Measurements from ENCODE around the gene AVEN.

AVEN gene

DNA sequence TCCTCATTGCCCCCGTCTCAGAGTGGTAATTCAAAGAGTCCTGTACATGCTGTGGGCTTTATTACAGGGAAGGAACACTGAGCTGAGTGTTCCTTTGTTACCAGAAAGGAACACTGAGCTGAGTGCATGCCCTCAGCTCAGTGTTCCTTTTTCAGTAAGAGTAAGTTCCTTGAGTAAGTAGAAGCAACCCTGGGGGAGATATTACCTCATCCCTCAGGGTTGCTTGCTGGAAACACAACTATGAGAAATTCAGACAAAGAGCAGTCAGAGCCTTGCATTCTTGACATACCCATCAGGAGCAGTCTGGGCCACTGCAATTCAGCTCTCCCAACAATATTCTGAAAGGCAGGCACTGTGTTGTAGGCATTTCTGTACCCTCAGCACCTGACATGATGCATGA lies 53.7 kb downstream of the AVEN start:
- no peak for DNase-seq (ENCODE audit: low read depth in 3 of 3)

DNA sequence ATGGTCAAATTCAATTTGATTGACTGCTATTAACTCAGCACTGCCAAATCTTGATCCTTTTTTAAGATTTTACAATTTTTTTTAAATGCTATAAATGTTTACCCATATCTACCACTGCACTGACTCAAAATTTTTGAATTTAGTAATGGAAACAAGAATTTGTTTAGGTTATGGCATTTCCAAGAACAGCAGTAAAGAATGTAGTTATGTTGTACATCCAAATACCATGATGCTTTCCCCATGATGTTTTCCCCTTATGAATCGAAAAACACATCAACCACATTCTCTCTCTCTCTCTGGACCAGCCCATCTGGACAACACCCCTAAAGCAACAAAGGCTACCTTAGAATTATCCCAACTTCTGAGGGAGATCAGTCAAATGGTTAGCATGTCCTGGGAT lies 56.5 kb downstream of the AVEN start:
- no peak for DNase-seq (ENCODE audit: low read depth in 3 of 3)

DNA sequence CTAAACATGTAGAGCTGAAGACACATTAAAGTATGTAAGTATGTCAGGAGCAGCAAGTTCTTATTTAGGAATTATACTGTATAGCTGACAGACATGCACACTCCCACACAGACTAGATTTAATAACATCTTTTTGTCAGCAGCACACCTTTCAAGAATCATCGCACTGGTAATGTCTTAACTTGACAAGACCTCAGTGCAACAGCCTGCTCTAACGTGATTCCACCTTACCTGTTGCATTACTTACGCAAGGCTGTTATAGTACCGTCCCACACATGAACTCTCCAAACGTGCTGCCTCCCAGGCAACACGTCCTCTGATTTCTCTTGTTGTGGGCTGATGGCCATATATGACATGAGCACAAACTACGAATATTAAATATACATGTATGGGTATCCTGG lies 58.8 kb downstream of the AVEN start:
- no peak for DNase-seq (ENCODE audit: low read depth in 3 of 3)

DNA sequence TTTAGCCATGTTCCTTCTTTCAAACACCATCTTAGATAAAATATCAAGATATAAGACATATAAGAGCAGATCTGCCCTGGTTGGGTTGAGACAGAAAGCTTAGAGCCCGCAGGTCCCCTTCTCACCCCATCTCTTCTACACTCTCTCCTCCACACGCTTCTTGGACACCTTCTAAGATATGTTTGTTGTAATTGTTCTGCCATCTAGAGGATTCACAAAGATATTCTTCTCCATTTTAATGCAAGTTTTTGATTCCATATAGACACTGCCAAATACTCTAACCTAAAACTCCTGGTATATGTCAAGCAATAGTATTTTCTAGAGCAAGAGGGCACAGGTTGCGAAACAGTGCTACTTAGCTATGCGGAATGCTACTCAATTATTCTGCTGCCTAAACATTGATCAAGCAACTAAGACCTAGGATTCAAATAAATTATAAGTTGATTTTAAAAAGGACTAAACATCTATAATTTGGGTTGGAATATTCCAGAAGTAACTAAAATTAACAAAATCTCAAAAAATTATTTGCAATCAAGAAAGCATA lies 63.9 kb downstream of the AVEN start:
- DNase-seq (ENCODE audit: low read depth in 3 of 3) = no peak

DNA sequence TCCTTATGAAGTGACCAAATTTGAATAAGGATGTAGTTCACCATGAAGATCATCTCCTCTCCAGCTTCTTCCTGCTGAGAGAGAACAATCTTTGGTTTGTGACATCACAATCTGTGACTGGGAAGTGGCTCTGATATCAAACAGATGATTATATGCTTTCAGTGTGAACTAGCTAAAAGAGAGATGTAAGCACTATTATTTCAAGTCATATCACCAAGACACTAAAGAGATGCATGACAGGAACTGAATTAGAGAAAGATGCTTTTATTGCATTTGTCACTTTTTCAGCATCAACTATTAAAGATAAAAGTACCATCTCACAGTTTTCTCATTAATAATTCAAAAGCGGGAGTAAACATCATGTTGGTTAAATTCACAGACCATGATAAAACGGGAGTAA lies 67.2 kb downstream of the AVEN start:
- no peak for DNase-seq (ENCODE audit: low read depth in 3 of 3)

GRCh38 chr15:33968821-33969220 lies 70.2 kb downstream of the AVEN start:
- no peak for DNase-seq (ENCODE audit: low read depth in 3 of 3)

GRCh38 chr15:33968224-33968623 lies 70.8 kb downstream of the AVEN start, which contains the start of gene CHRM5:
CHRM5 (plus strand) TSS chr15:33968497; CDS start chr15:34062718, 94,221 bp downstream.
- no peak for DNase-seq (ENCODE audit: low read depth in 3 of 3)

DNA sequence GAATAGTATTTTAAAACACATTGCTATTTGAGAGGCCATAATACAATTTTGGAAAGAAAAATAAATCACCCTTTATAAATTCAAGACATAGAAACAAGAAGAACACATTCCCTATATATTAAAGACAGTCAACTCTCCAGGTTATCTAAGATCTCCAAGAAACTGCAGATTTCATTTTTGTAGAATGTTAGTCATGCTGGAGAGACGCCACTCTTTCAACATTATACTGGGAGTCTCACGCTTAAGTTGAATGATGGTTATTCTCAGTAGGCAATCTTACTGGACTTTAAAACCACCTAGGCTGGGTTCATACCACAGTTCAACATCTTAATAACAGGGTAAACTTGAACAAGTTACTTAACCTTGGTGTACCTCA lies 74.4 kb downstream of the AVEN start:
- DNase-seq (ENCODE audit: low read depth in 3 of 3) = no peak

GRCh38 chr15:33963831-33964664 lies 75.0 kb downstream of the AVEN start:
- DNase-seq (ENCODE audit: low read depth in 3 of 3) = no peak

DNA sequence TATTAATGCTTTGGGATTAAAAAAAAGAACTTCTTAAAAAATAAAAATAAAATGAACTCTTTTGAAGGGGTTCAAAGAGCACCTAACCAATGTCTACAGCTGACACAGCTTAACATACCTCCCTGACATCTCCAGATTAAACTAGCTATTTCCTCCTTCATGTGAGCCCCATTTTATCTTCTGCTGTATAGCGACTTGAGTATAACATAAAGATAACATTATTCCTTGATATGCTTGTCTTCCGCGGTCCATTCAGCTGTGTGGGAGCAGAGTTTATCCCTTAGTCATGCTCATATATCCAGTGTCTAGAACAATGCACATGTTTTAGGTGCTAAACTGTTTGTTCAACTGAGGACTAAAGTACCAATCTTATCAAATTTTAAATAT lies 78.5 kb downstream of the AVEN start:
- DNase-seq (ENCODE audit: low read depth in 3 of 3) = no peak

GRCh38 chr15:33959844-33960548 lies 79.0 kb downstream of the AVEN start:
- no peak for DNase-seq (ENCODE audit: low read depth in 3 of 3)

GRCh38 chr15:33956397-33956796 lies 82.6 kb downstream of the AVEN start:
- DNase-seq (ENCODE audit: low read depth in 3 of 3) = no peak

DNA sequence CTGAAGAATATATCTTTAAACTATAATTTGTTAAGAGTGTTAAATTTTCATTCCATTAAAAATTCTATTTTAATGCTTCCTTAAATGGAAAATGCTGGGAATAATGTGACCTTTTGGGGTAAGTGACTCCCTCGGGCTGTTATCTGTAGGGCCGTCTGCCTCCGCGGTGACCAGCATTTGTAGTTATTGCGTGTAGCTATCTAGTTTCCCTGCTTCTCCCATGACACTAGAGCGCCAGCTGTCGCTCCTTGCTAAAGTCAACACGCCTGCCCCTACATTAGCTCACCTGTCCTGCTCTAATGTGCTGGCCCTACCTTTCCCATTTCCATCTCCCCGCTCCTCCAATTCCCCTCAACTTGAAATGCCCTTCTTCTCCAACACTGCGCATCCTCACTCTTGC lies 83.1 kb downstream of the AVEN start:
- no peak for DNase-seq (ENCODE audit: low read depth in 3 of 3)

- DNase-seq (ENCODE audit: low read depth in 3 of 3) = no peak
Observed at GRCh38 chr15:33946152-33946551, 92.9 kb downstream of the AVEN start.

GRCh38 chr15:33941279-33942063 lies 97.5 kb downstream of the AVEN start:
- no peak for DNase-seq (ENCODE audit: low read depth in 3 of 3)

GRCh38 chr15:33934921-33935320 lies 104.1 kb downstream of the AVEN start:
- no peak for DNase-seq (ENCODE audit: low read depth in 3 of 3)

DNA sequence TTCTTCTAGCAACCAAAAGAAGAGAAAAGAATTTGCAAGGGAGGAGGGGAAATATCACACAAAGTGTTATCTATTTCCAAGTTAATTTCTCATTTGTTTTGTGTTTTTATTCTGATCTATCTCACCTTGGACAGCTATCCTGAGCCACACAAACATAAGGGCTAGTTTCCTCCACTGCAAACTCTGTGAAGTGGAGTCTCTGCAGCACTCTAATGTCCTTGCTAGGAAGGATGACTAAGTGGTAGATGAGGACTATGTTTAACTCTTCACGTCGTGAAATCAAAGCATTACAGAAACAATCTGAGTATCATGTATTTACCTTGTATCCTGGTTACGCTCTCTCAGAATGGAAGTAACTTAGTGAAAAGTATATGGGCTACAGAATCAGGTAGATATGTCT lies 104.6 kb downstream of the AVEN start:
- DNase-seq (ENCODE audit: low read depth in 3 of 3) = no peak

- DNase-seq (ENCODE audit: low read depth in 3 of 3) = no peak
Observed at GRCh38 chr15:33932734-33933133, 106.3 kb downstream of the AVEN start.

GRCh38 chr15:33926260-33926659 lies 112.7 kb downstream of the AVEN start:
- no peak for DNase-seq (ENCODE audit: low read depth in 3 of 3)

DNA sequence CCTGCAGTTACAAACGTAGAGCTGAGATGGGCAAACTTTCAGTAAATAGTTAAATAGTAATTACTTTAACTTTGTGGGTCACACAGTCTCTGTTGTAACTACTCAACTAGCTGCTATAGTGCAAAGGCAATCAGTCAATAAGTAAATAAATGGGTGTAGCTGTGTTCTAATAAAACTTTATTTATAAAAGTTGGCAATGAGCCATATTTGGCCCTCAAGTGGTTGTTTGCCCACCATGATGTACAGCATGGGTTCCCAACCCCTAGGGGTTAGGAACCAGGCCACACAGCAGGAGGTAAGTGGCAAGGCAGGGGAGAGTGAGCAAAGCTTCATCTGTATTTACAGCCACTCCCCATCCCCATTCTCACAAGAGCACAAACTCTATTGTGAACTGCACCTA lies 115.6 kb downstream of the AVEN start:
- DNase-seq (ENCODE audit: low read depth in 3 of 3) = no peak

DNA sequence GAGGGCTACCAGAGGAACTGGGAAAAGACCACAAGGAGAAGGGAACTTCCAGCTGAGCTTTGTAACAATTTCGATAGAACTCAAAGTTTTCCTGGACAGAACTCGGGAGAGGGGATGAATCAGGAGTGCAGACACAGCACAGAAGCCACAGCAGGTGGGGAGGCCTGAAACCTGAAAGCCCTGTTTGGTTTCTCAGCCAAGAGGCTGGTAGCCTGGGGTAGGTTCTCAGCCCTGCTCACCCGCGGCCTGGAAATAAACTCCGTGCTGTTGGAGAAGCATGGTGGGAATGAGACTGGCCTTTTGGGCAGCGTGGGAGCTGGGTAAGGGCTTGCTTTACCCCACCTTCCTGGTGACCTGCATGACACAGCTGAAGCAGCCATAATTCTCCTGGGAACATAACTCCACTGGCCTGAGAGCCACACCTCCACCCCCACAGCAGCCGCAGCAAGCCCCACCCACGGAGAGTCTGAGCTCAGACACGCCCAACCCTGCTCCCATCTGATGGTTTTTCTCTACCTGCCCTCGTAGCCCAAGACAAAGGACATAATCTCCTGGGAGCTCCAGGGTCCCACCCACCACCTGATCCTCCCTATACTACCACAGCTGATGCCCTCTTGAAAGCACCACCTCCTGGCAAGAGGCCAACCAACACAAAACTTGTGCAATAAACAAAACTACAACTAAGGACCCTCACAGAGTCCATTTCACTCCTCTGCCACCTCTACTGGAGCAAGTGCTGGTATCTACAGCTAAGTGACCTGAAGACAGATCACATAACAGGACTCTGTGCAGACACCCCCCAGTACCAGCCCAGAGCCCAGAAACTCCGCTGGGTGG lies 123.2 kb downstream of the AVEN start:
- DNase-seq (ENCODE audit: low read depth in 3 of 3) = no peak
